A549 (cell line): ENCODE measurements around the gene ADAMTS19. TPM values are rescaled to one million over a fixed set of nuclear protein-coding genes. Genes with fewer than 3 reads are reported as not detected.

Experiments
- ATAC-seq, 2 experiments: fragments of 200-7000 bp in 1 of 2; fragments of >200 bp in 1 of 2; cut with Nextera tagmentation in 1 of 2; cut with Tn5 transposase in 1 of 2; 3 replicates each; pipeline versions ENCODE4 v1.8.0 to v1.9.1; 2018 to 2020; ENCODE audit warnings: mild to moderate bottlenecking in 1 of 2, moderate library complexity in 1 of 2
- CTCF ChIA-PET: fragments of 300-600 bp; sonication (Branson Sonifier 250); formaldehyde crosslinking; extraction: SDS; loops from one replicate; lab custom pipeline; 2021; ENCODE audit warnings: antibody characterized with exemption, inconsistent platforms; lab: Yijun Ruan, JAX
- POLR2A ChIA-PET: fragments of 350-600 bp; formaldehyde crosslinking; extraction: SDS; loops from one replicate; lab custom pipeline; 2021; ENCODE audit warnings: antibody characterized with exemption, inconsistent platforms; lab: Yijun Ruan, JAX
- DNase-seq, 2 experiments: peaks; one replicate each; pipeline versions ENCODE4 v3.0.0 to v3.0.0-alpha.2; 2011 to 2016; ENCODE audit warnings: low read depth in 1 of 2, low spot score in 1 of 2
- FAIRE-seq: peaks from 2 replicates; lab custom pipeline; 2011; peaks lifted over from hg19 to GRCh38; lab: Jason Lieb, UNC
- H3K27ac ChIP-seq, 2 experiments: fragments of >200 bp; sonication (Bioruptor Twin); formaldehyde crosslinking; 3 replicates each; pipeline ENCODE4 v1.5.1; 2016 to 2017
- H3K4me1 ChIP-seq: fragments of >200 bp; sonication (Bioruptor Twin); formaldehyde crosslinking; 3 replicates; pipeline ENCODE4 v1.6.1; 2016
- H3K4me2 ChIP-seq: fragments of >200 bp; sonication (Bioruptor Twin); formaldehyde crosslinking; 3 replicates; pipeline ENCODE4 v1.6.1; 2016
- H3K4me3 ChIP-seq: fragments of >200 bp; sonication (Bioruptor Twin); formaldehyde crosslinking; 3 replicates; pipeline ENCODE4 v1.5.1; 2016
- H3K9me3 ChIP-seq: fragments of >200 bp; sonication (Bioruptor Twin); formaldehyde crosslinking; 3 replicates; pipeline ENCODE4 v1.6.1; 2016
- BHLHE40 ChIP-seq: IDR thresholded peaks from 2 replicates; pipeline ENCODE4 v1.6.1; 2012; ENCODE audit warnings: low read depth, low read length, inconsistent platforms
- CBX2 ChIP-seq: fragments of 200-600 bp; sonication (generic); IDR thresholded peaks from 2 replicates; pipeline ENCODE4 v1.6.1; 2016; ENCODE audit warnings: low read depth, mild to moderate bottlenecking, borderline replicate concordance
- CEBPB ChIP-seq, 2 experiments: fragments of >200 bp in 1 of 2; sonication (Bioruptor Twin) in 1 of 2; formaldehyde crosslinking in 1 of 2; IDR thresholded peaks; 2 replicates each; pipeline ENCODE4 v1.6.1; 2012 to 2016
- CHD2 ChIP-seq: fragments of 150-350 bp; IDR thresholded peaks from 2 replicates; pipeline ENCODE4 v1.6.1; 2014; ENCODE audit warnings: low read length; ENCODE audit not compliant: partially characterized antibody
- CHD4 ChIP-seq: fragments of 200-600 bp; sonication (generic); IDR thresholded peaks from 2 replicates; pipeline ENCODE4 v1.6.1; 2016; ENCODE audit warnings: antibody characterized with exemption, mild to moderate bottlenecking, borderline replicate concordance
- EHF ChIP-seq: fragments of 250-450 bp; sonication (Bioruptor Pico); IDR thresholded peaks from 2 replicates; pipeline ENCODE4 v1.5.0; 2020; ENCODE audit warnings: mild to moderate bottlenecking
- FOSL2 ChIP-seq, 2 experiments: fragments of 450-650 bp in 1 of 2; fragments of >200 bp in 1 of 2; sonication (Bioruptor Twin) in 1 of 2; formaldehyde crosslinking; IDR thresholded peaks; 2 replicates each; pipeline versions ENCODE4 v1.5.0 to v1.6.1; 2016 to 2020; ENCODE audit warnings: mild to moderate bottlenecking in 1 of 2, moderate library complexity in 1 of 2
- FOXS1 ChIP-seq: fragments of 250-450 bp; sonication (Bioruptor Pico); IDR thresholded peaks from 2 replicates; pipeline ENCODE4 v1.5.0; 2020; ENCODE audit warnings: mild to moderate bottlenecking, moderate library complexity
- HOXB5 ChIP-seq: fragments of 250-450 bp; sonication (Bioruptor Pico); IDR thresholded peaks from 2 replicates; pipeline ENCODE4 v1.5.0; 2020; ENCODE audit warnings: mild to moderate bottlenecking, moderate library complexity
- JUN ChIP-seq, 2 experiments: fragments of >200 bp; sonication (Bioruptor Twin); formaldehyde crosslinking; IDR thresholded peaks; 2 replicates in 1 of 2; 3 replicates in 1 of 2; pipeline ENCODE4 v1.6.1; 2016 to 2017
- JUNB ChIP-seq: fragments of >200 bp; sonication (Bioruptor Twin); formaldehyde crosslinking; IDR thresholded peaks from 2 replicates; pipeline ENCODE4 v1.6.1; 2016
- MAZ ChIP-seq: fragments of 150-350 bp; IDR thresholded peaks from 2 replicates; pipeline ENCODE4 v1.6.1; 2014; ENCODE audit warnings: antibody characterized with exemption, low read depth, low read length, borderline replicate concordance
- MYC ChIP-seq: IDR thresholded peaks from 2 replicates; pipeline ENCODE4 v1.6.1; 2012; ENCODE audit warnings: mild to moderate bottlenecking, inconsistent platforms, low read length, improper control_type of control experiment, borderline replicate concordance
- NPAS2 ChIP-seq: fragments of 250-450 bp; sonication (Bioruptor Pico); IDR thresholded peaks from 2 replicates; pipeline ENCODE4 v1.8.0; 2022; ENCODE audit warnings: mild to moderate bottlenecking, moderate library complexity, borderline replicate concordance
- POLR2A ChIP-seq: IDR thresholded peaks from 2 replicates; pipeline ENCODE4 v1.6.1; 2012; ENCODE audit warnings: mild to moderate bottlenecking, low read length
- POLR2AphosphoS2 ChIP-seq: conservative IDR thresholded peaks from 2 replicates; pipeline ENCODE4 v1.6.1; 2012; ENCODE audit warnings: low read length, improper control_type of control experiment, inconsistent platforms
- RAD21 ChIP-seq, 2 experiments: fragments of >200 bp in 1 of 2; sonication (Bioruptor Twin) in 1 of 2; formaldehyde crosslinking in 1 of 2; IDR thresholded peaks in 1 of 2; conservative IDR thresholded peaks in 1 of 2; 2 replicates in 1 of 2; 3 replicates in 1 of 2; pipeline ENCODE4 v1.6.1; 2012 to 2018; ENCODE audit warnings: inconsistent platforms in 1 of 2
- RARB ChIP-seq: fragments of 250-450 bp; sonication (Bioruptor Pico); IDR thresholded peaks from 2 replicates; pipeline ENCODE4 v1.8.0; 2021; ENCODE audit warnings: mild to moderate bottlenecking, moderate library complexity
- RNF2 ChIP-seq: fragments of 200-600 bp; sonication (generic); IDR thresholded peaks from 2 replicates; pipeline ENCODE4 v1.6.1; 2016; ENCODE audit warnings: low read depth, mild to moderate bottlenecking, antibody characterized with exemption, moderate library complexity, borderline replicate concordance
- SMC3 ChIP-seq: fragments of >200 bp; sonication (Bioruptor Twin); formaldehyde crosslinking; IDR thresholded peaks from 3 replicates; pipeline ENCODE4 v1.6.1; 2018; ENCODE audit warnings: inconsistent platforms
- TP53 ChIP-seq: fragments of 250-450 bp; sonication (Bioruptor Pico); IDR thresholded peaks from 2 replicates; pipeline ENCODE4 v1.5.0; 2021; ENCODE audit warnings: mild to moderate bottlenecking, moderate library complexity
- ZFP36 ChIP-seq: fragments of 450-650 bp; IDR thresholded peaks from 2 replicates; pipeline ENCODE4 v1.6.1; 2014; ENCODE audit warnings: borderline replicate concordance; ENCODE audit not compliant: partially characterized antibody
- WGBS: methylation state at CpG from one replicate; pipeline ENCODE4 v1.1.6; 2017; ENCODE audit errors: missing lambda C conversion rate; 5-methylcytosine and 5-hydroxymethylcytosine counted together
- polyA plus RNA-seq, 4 experiments: library from polyadenylated mRNA; depleted of rRNA in 3 of 4; stranded (reverse); fragments of >200 nt; fragmentation: RNase III in 1 of 4; extraction: RNeasy Plus Mini Kit Qiagen cat#74134 plus additional on column Dnase treatment in 1 of 4; gene quantifications; 2 replicates in 3 of 4; 3 replicates in 1 of 4; pipeline ENCODE4 v1.2.3, GENCODE V29; 2011 to 2017
- TF ChIP-seq, protein P1 (sequence below): fragments of >200 bp; sonication (Bioruptor Twin); formaldehyde crosslinking; IDR thresholded peaks from 2 replicates; pipeline ENCODE4 v1.6.1; 2016
- TF ChIP-seq, protein P2 (sequence below): IDR thresholded peaks from 2 replicates; pipeline ENCODE4 v1.6.1; 2012; ENCODE audit warnings: low read depth, borderline replicate concordance
- TF ChIP-seq, protein P3 (sequence below): fragments of 150-350 bp; IDR thresholded peaks from 2 replicates; pipeline ENCODE4 v1.6.1; 2014; ENCODE audit warnings: low read depth, mild to moderate bottlenecking, low read length
- TF ChIP-seq, protein P4 (sequence below): IDR thresholded peaks from 2 replicates; pipeline ENCODE4 v1.6.1; 2012
- TF ChIP-seq, protein P5 (sequence below): fragments of 250-450 bp; sonication (Bioruptor Pico); IDR thresholded peaks from 2 replicates; pipeline ENCODE4 v1.5.0; 2020; ENCODE audit warnings: low read depth, mild to moderate bottlenecking, moderate library complexity

Gene ADAMTS19
- polyA plus RNA-seq, 2 of the 4 experiments (the other 2 are of a cell fraction) = not detected

DNA sequence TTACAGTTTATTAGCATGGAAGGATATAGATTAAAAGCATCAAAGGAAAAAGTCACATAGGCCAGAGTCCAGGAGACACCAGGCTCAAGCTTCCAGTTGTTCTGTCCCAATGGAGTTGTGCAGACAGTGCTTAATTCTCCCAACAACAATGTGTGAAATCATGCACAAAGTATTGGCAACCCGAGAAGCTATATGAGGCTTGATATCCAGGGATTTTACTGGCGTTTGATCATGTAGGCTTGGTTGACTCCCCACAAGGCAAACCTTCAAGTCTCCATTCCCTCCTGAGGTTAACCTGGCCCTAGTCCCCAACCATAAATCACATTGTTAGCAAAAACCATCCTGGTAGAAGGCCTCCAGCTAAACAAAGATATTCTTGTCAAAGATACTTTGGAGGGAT is 141.5 kb downstream of the ADAMTS19 start:
- FAIRE-seq (no peak), DNase-seq (no peak), ATAC-seq (no peak)
- Histone ChIP-seq H3K4me3 (no peak overlapping the region), H3K9me3 (no peaks in the 10 kb centered on the region), H3K4me1 (no peaks in the 10 kb centered on the region), H3K27ac (no peak overlapping the region), H3K4me2 (no peak overlapping the region)
- TF ChIP-seq BHLHE40 (no peak), EHF (CRISPR knock-in tag) (no peak), ZFP36 (no peak), FOXS1 (CRISPR knock-in tag) (no peak), CHD2 (no peak), RARB (no peak), MYC (no peak), NPAS2 (CRISPR knock-in tag) (no peak), RNF2 (no peak), POLR2AphosphoS2 (no peak), HOXB5 (no peak), CBX2 (no peak), CEBPB (IDR thresholded peaks at IDR 0.05) (no peak), FOSL2 (IDR thresholded peaks at IDR 0.05) (no peak), FOSL2 (CRISPR knock-in tag; IDR thresholded peaks at IDR 0.05) (no peak), SMC3 (no peak), JUNB (no peak), RAD21 (conservative IDR thresholded peaks at IDR 0.05 in 1 of 2, IDR thresholded peaks at IDR 0.05 in 1 of 2) (no peak)
- TF ChIP-seq, protein P1, sequence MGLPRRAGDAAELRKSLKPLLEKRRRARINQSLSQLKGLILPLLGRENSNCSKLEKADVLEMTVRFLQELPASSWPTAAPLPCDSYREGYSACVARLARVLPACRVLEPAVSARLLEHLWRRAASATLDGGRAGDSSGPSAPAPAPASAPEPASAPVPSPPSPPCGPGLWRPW = no peak
- TF ChIP-seq, protein P2, sequence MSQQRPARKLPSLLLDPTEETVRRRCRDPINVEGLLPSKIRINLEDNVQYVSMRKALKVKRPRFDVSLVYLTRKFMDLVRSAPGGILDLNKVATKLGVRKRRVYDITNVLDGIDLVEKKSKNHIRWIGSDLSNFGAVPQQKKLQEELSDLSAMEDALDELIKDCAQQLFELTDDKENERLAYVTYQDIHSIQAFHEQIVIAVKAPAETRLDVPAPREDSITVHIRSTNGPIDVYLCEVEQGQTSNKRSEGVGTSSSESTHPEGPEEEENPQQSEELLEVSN = no peak
- TF ChIP-seq, protein P3, sequence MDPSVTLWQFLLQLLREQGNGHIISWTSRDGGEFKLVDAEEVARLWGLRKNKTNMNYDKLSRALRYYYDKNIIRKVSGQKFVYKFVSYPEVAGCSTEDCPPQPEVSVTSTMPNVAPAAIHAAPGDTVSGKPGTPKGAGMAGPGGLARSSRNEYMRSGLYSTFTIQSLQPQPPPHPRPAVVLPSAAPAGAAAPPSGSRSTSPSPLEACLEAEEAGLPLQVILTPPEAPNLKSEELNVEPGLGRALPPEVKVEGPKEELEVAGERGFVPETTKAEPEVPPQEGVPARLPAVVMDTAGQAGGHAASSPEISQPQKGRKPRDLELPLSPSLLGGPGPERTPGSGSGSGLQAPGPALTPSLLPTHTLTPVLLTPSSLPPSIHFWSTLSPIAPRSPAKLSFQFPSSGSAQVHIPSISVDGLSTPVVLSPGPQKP = no peak
- CTCF ChIA-PET = no interaction called here
- WGBS = 23% methylated on average over 2 of the region's 2 CpGs
- POLR2A ChIA-PET = no interaction called here

DNA sequence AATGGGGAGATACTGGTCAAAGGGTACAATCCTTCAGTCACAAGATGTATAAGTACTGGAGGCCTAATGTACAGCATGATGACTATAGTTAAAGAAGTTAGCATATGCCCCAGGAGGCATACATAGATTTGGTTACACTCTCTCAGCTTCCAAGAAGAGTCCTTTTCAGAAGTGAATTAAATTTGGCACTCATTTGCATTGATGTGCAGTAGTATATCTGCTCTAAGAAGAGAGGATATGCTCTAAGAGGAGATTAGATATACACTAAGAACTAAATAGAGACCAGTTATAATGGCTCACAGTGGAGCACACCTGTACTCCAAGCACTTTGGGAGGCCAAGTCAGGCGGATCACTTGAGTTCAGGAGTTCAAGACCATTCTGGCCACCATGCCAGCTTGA is 148.3 kb downstream of the ADAMTS19 start:
- TF ChIP-seq, protein P4, sequence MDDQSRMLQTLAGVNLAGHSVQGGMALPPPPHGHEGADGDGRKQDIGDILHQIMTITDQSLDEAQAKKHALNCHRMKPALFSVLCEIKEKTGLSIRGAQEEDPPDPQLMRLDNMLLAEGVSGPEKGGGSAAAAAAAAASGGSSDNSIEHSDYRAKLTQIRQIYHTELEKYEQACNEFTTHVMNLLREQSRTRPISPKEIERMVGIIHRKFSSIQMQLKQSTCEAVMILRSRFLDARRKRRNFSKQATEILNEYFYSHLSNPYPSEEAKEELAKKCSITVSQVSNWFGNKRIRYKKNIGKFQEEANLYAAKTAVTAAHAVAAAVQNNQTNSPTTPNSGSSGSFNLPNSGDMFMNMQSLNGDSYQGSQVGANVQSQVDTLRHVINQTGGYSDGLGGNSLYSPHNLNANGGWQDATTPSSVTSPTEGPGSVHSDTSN = no peak
- TF ChIP-seq CHD4 = no peak
- TF ChIP-seq, all 56 proteins: peak for 0
- POLR2A ChIA-PET = no interaction called here
- FAIRE-seq = no peak
- CTCF ChIA-PET = no interaction called here
- Histone ChIP-seq H3K27ac (no peak overlapping the region), H3K4me1 (no peaks in the 10 kb centered on the region), H3K4me2 (no peak overlapping the region), H3K4me3 (no peak overlapping the region), H3K9me3 (no peaks in the 10 kb centered on the region)
- ATAC-seq = no peak
- no peak for DNase-seq
- 0% methylated on average over 1 of the region's 1 CpG for whole genome bisulfite sequencing

DNA sequence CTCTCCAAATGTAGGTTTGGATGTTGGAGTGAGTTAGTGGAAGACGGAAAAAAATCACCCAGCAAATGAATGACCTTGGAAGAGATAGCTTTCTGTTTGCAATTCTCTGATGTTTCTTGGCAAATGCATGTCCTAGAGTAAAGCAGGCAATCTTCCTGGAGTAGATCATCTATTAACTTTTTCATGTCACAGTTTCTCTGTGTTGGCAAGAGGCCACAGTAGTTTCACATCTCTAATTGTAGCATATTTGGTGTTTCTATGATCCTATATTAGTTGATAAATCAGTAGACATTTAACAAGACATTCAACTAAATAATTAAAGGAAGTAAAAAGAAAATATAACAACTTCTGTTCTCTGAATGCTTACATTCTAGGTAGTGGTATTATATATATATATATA is 149.6 kb downstream of the ADAMTS19 start:
- DNase-seq = no peak
- no peak for ATAC-seq
- Histone ChIP-seq H3K9me3 (no peaks in the 10 kb centered on the region), H3K27ac (no peak overlapping the region), H3K4me1 (no peaks in the 10 kb centered on the region), H3K4me2 (no peak overlapping the region), H3K4me3 (no peak overlapping the region)
- TF ChIP-seq POLR2AphosphoS2 (no peak), JUNB (no peak), POLR2A (no peak), TP53 (no peak), MAZ (no peak), JUN (IDR thresholded peaks at IDR 0.05) (no peak)
- TF ChIP-seq, protein P5, sequence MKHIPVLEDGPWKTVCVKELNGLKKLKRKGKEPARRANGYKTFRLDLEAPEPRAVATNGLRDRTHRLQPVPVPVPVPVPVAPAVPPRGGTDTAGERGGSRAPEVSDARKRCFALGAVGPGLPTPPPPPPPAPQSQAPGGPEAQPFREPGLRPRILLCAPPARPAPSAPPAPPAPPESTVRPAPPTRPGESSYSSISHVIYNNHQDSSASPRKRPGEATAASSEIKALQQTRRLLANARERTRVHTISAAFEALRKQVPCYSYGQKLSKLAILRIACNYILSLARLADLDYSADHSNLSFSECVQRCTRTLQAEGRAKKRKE (CRISPR knock-in tag) = no peak
- POLR2A ChIA-PET = no interaction called here
- 9% methylated on average over 1 of the region's 1 CpG for WGBS
- no peak for FAIRE-seq
- CTCF ChIA-PET = no interaction called here
